Sigmoid colon (tissue), 4 donors: Measurements from ENCODE around the gene SOX6.
"Not testable (repeated sequence)": the region's sequence is repeated elsewhere in the genome, so short reads cannot be mapped to it uniquely, and the experiment has no call there.

ENCODE experiments used
- POLR2A ChIP-seq, 2 donors: fragments of 450-650 bp; IDR thresholded peaks; one replicate each; pipeline ENCODE4 v1.6.1; 2016; ENCODE audit warnings: antibody characterized with exemption in 2 of 2, mild to moderate bottlenecking in 2 of 2, moderate library complexity in 2 of 2
- POLR2AphosphoS5 ChIP-seq, 4 donors: sonication (generic); formaldehyde crosslinking; IDR thresholded peaks; one replicate each; pipeline ENCODE4 v1.6.1; 2017; ENCODE audit warnings: antibody characterized with exemption in 4 of 4
- TF ChIP-seq, protein P1 (sequence below), 4 experiments: fragments of 450-650 bp in 3 of 4; fragments of 200-600 bp in 1 of 4; IDR thresholded peaks; one replicate each; pipeline ENCODE4 v1.5.1; 2016 to 2019; ENCODE audit warnings: antibody characterized with exemption in 4 of 4, mild to moderate bottlenecking in 3 of 4, moderate library complexity in 2 of 4

DNA sequence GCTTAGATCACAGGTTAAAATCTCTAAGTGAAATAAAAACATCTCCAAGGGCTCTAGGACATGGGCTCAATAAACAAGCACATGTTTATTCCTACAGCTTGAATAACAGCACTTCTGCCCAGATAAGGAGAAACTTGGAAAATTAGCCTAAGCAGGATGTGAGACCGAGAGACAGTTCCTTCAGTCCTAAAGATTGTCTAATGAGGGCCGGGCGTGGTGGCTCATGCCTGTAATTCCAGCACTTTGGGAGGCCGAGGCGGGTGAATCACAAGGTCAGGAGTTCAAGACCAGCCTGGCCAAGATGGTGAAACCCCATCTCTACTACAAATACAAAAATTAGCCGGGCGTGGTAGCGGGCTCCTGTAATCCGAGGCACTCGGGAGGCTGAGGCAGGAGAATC lies 327.2 kb downstream of the SOX6 start:
- TF ChIP-seq, protein P1, sequence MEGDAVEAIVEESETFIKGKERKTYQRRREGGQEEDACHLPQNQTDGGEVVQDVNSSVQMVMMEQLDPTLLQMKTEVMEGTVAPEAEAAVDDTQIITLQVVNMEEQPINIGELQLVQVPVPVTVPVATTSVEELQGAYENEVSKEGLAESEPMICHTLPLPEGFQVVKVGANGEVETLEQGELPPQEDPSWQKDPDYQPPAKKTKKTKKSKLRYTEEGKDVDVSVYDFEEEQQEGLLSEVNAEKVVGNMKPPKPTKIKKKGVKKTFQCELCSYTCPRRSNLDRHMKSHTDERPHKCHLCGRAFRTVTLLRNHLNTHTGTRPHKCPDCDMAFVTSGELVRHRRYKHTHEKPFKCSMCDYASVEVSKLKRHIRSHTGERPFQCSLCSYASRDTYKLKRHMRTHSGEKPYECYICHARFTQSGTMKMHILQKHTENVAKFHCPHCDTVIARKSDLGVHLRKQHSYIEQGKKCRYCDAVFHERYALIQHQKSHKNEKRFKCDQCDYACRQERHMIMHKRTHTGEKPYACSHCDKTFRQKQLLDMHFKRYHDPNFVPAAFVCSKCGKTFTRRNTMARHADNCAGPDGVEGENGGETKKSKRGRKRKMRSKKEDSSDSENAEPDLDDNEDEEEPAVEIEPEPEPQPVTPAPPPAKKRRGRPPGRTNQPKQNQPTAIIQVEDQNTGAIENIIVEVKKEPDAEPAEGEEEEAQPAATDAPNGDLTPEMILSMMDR (IDR thresholded peaks at IDR 0.05) = not testable (repeated sequence)
- TF ChIP-seq POLR2AphosphoS5, POLR2A (IDR thresholded peaks at IDR 0.05): not testable (repeated sequence)
